ENCODE measurements around the gene P3H2. TPM values are rescaled to one million over a fixed set of nuclear protein-coding genes. Genes with fewer than 3 reads are reported as not detected.
"Not testable (repeated sequence)": the region's sequence is repeated elsewhere in the genome, so short reads cannot be mapped to it uniquely, and the experiment has no call there.

P3H2 gene
- total RNA-seq, 2 experiments from 2014 or later = not detected

DNA sequence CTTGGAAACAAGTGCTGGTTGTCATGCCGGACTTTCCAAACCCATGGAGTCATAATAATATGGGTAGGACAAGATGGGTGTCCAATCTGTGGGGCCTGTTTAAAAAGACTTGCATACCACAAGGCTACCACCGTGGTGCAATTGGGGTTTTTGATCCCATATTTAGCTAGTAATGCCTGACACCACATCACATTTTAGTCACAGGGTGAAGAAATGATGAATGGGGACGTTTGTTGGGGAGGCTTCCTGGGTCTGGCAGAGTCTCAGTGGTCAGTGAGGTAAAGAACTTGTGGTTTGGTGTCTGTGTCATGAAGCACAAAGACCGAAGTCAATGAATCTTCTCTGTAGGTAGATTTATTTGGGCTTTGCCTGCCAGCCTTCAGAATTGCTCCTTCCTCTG, 31.0 kb downstream of the P3H2 start:
- DNase-seq (no peak), ATAC-seq (no peak)
- H3K27ac Mint-ChIP-seq = no peak overlapping the region

DNA sequence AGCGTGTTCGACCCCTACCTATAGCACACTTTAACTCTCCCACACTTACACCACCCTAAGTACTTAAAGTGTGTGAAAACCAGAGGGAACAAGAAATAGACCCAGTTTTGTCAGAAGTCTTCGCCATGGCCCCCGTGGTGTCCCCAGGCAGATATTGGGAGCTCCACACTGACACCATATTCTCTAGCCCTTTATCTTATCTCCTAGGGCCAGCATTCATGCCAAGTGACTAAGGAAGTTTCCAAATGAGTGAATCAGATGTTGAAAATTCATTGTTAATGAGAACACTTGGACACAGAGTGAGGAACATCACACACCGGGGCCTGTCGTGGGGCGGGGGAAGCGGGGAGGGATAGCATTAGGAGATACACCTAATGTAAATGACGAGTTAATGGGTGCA, 31.8 kb downstream of the P3H2 start:
- ATAC-seq = no peak
- peaks cover 2% of the 10 kb centered on the region for H3K4me1 Mint-ChIP-seq
- no peaks in the 10 kb centered on the region for H3K9me3 Mint-ChIP-seq (ENCODE audit: low read depth)
- H3K27ac Mint-ChIP-seq = no peak overlapping the region
- peaks cover 7% of the 10 kb centered on the region for H3K27me3 Mint-ChIP-seq
- no peak for DNase-seq
- CTCF ChIA-PET = no interaction called here
- no peak overlapping the region for H3K4me3 Mint-ChIP-seq
- H3K36me3 Mint-ChIP-seq = no peaks in the 10 kb centered on the region

More for the DNA sequence above, 31.0 kb downstream of the P3H2 start:
- no peaks in the 10 kb centered on the region for H3K9me3 Mint-ChIP-seq (ENCODE audit: low read depth)
- peaks cover 7% of the 10 kb centered on the region for H3K27me3 Mint-ChIP-seq
- H3K4me3 Mint-ChIP-seq = no peak overlapping the region
- CTCF ChIA-PET = no interaction called here
- H3K36me3 Mint-ChIP-seq = no peaks in the 10 kb centered on the region
- peaks cover 2% of the 10 kb centered on the region for H3K4me1 Mint-ChIP-seq

DNA sequence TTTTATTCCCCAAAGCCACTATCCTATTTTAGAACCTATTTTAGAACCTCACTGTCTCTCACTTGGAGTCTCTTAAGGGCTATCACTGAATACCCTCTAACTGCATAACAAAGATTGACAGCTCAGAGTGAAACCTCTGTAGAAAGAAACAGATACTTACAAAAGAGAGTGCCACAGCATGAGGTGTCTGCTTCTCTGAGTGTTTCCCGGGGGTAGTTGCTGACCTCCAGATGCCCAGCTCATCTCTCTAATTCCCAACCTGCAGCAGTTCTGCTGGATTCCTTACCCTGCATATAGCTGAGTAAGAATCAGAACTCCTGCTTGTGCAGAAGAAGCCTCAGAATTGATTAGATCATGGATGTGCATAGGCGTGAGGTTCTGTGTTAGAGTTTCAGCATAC, 34.5 kb downstream of the P3H2 start:
- H3K36me3 Mint-ChIP-seq = no peaks in the 10 kb centered on the region
- ATAC-seq = no peak
- DNase-seq = no peak

DNA sequence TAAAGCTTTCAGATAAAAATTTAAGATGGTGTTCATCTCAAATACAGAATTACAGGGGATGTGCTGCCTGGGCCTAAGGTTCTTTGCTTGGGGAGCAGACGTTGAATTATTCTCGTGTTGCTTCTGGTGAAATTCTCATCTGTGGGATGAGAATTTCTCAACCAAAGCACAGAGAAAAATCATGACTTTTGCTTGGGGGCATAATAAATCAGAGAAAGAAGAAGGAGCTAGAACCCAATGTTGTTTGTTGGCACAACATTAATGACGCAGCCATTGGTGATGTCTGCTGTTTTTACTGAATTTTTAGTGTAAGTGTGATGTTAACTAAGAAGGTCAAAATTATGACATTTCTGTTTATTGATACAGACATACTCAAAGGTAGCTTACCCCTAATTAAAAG, 35.7 kb downstream of the P3H2 start:
- Mint-ChIP-seq H3K4me3 (no peak overlapping the region), H3K36me3 (no peaks in the 10 kb centered on the region), H3K27ac (no peak overlapping the region), H3K27me3 (peaks cover 4% of the 10 kb centered on the region), H3K9me3 (ENCODE audit: low read depth) (no peaks in the 10 kb centered on the region), H3K4me1 (peaks cover 2% of the 10 kb centered on the region)
- CTCF ChIA-PET = interaction anchor here (1.1 kb wide), 1 partner anchor 124 kb away, joined by 4 read pairs; no protein-coding TSS in a partner anchor
- ATAC-seq = no peak
- no peak for DNase-seq

More for the DNA sequence above, 34.5 kb downstream of the P3H2 start:
- CTCF ChIA-PET = no interaction called here
- H3K4me1 Mint-ChIP-seq = peaks cover 2% of the 10 kb centered on the region
- no peaks in the 10 kb centered on the region for H3K9me3 Mint-ChIP-seq (ENCODE audit: low read depth)
- H3K27ac Mint-ChIP-seq = no peak overlapping the region
- peaks cover 4% of the 10 kb centered on the region for H3K27me3 Mint-ChIP-seq
- no peak overlapping the region for H3K4me3 Mint-ChIP-seq

GRCh38 chr3:190083635-190084034, 37.1 kb downstream of the P3H2 start:
- ATAC-seq (no peak), DNase-seq (no peak)
- Mint-ChIP-seq H3K4me3 (no peak overlapping the region), H3K36me3 (no peaks in the 10 kb centered on the region), H3K27me3 (peaks cover 4% of the 10 kb centered on the region), H3K27ac (no peak overlapping the region), H3K9me3 (ENCODE audit: low read depth) (no peaks in the 10 kb centered on the region), H3K4me1 (no peaks in the 10 kb centered on the region)
- CTCF ChIA-PET = no interaction called here

DNA sequence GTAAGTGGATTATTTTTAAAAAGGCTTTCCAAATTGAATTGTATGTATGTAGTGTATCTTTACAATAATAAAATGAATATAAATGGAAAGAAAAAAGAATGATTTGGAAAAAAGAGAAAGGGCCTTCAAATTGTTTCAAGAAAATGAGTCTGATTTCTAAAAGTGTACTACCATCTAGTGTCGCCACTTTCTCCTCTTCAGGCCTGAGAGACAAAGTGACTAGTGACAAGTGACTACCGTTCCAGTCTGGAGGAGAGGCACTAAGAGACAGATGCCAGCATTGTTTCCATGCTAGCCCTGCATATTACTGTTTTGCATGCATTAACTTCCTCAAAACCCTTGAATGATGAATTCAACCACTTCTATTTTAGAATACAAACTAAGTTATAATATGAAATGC, 39.3 kb downstream of the P3H2 start:
- Mint-ChIP-seq H3K27ac (no peak overlapping the region), H3K27me3 (peaks cover 2% of the 10 kb centered on the region), H3K4me3 (no peak overlapping the region), H3K36me3 (no peaks in the 10 kb centered on the region), H3K9me3 (ENCODE audit: low read depth) (no peaks in the 10 kb centered on the region), H3K4me1 (no peaks in the 10 kb centered on the region)
- CTCF ChIA-PET = no interaction called here
- DNase-seq (no peak), ATAC-seq (no peak)

GRCh38 chr3:190079173-190079572, 41.5 kb downstream of the P3H2 start:
- H3K4me1 Mint-ChIP-seq; CTCF ChIA-PET; H3K27me3 Mint-ChIP-seq; H3K9me3 Mint-ChIP-seq (ENCODE audit: low read depth); H3K36me3 Mint-ChIP-seq; H3K4me3 Mint-ChIP-seq; DNase-seq; H3K27ac Mint-ChIP-seq; ATAC-seq: not testable (repeated sequence)

- no peak overlapping the region for H3K27ac Mint-ChIP-seq
- no peak for DNase-seq
- H3K9me3 Mint-ChIP-seq (ENCODE audit: low read depth) = no peaks in the 10 kb centered on the region
- no peak overlapping the region for H3K4me3 Mint-ChIP-seq
- ATAC-seq = no peak
- no peaks in the 10 kb centered on the region for H3K27me3 Mint-ChIP-seq
- H3K4me1 Mint-ChIP-seq = no peaks in the 10 kb centered on the region
- H3K36me3 Mint-ChIP-seq = no peaks in the 10 kb centered on the region
- CTCF ChIA-PET = no interaction called here
These were observed 43.2 kb downstream of the P3H2 start for GRCh38 chr3:190077395-190078045.

DNA sequence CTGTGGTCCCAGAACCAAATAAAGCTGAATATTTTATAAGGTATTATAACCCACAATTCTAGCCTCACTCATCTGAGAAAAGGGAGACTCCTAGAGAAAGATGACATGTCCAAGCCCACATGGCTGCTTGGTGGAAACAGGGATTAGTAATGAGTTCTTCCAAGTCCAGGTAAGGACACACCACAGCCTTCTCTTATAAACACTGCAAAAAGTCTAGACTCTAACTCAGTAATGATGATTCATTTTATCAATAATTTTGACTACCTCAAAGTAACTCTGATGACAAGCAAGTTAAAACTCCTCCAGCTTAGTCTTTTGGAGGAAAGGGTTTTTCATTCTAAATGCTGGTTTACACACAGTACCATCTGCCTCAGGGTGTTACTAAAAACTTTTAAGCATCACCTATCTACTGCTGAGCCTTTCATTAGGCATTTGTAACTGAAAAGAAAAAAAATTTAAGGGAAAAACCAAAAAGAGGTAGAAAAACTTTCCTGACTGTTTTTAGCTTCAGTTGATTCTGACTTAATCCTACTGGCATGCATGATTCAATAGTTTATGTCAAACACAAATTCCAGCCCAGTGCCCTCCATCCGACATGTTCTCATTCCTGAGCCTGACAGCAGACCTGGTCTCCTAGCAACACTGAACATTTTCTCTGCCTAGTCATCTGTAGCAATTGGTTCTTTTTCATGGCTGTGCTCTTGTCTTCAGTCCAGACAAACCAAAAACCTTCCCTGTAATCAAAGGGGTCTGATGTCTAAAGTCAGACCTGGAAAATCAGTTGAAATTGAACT, 43.9 kb downstream of the P3H2 start:
- no peak for DNase-seq
- H3K27me3 Mint-ChIP-seq = no peaks in the 10 kb centered on the region
- ATAC-seq = no peak
- H3K4me3 Mint-ChIP-seq = no peak overlapping the region
- no peaks in the 10 kb centered on the region for H3K36me3 Mint-ChIP-seq
- no peak overlapping the region for H3K27ac Mint-ChIP-seq
- no peaks in the 10 kb centered on the region for H3K9me3 Mint-ChIP-seq (ENCODE audit: low read depth)
- CTCF ChIA-PET = no interaction called here
- H3K4me1 Mint-ChIP-seq = no peaks in the 10 kb centered on the region

DNA sequence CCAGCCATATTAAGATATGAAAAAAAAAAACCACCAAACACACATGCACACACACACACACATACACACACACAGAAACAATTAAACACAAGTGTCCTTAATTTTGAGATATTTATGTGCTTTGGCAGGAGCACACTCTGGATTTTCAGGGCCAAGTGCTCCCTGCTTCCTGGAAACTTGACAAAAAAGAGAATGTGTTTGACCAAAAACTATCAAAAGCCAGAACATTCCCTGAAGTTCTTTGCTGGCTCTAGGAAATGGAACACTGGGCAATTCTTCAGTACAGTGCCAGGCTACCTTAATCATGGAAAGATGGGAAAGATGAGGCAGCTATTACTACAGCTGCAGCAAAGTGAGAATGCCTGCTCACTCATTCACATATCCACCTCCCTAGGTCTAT, 44.6 kb downstream of the P3H2 start:
- no peaks in the 10 kb centered on the region for H3K4me1 Mint-ChIP-seq
- H3K9me3 Mint-ChIP-seq (ENCODE audit: low read depth) = no peaks in the 10 kb centered on the region
- H3K27me3 Mint-ChIP-seq = no peaks in the 10 kb centered on the region
- no peaks in the 10 kb centered on the region for H3K36me3 Mint-ChIP-seq
- no peak overlapping the region for H3K27ac Mint-ChIP-seq
- DNase-seq (no peak), ATAC-seq (no peak)
- H3K4me3 Mint-ChIP-seq = no peak overlapping the region
- CTCF ChIA-PET = no interaction called here

DNA sequence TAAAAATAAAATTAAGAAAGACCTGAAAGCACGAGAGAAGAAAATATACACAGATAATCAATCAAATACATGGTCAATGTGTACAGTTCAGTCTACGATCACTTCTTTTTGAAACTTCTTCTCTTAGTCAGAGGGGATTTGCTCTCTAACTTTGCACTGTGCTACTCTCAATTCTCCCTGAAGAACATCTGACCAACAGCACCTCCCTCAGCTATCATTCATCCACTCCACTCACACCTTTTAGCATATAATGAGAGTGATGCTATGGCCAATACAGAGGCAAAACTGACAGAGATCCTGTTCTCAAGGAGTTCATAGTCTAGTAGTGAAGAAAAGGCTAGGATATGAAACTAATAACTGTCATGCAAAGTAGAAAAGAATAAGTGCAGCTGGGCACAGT, 45.9 kb downstream of the P3H2 start:
- ATAC-seq (no peak), DNase-seq (no peak)
- Mint-ChIP-seq H3K36me3 (no peaks in the 10 kb centered on the region), H3K27ac (no peak overlapping the region), H3K9me3 (ENCODE audit: low read depth) (no peaks in the 10 kb centered on the region), H3K4me3 (no peak overlapping the region), H3K27me3 (no peaks in the 10 kb centered on the region), H3K4me1 (no peaks in the 10 kb centered on the region)
- CTCF ChIA-PET = no interaction called here

DNA sequence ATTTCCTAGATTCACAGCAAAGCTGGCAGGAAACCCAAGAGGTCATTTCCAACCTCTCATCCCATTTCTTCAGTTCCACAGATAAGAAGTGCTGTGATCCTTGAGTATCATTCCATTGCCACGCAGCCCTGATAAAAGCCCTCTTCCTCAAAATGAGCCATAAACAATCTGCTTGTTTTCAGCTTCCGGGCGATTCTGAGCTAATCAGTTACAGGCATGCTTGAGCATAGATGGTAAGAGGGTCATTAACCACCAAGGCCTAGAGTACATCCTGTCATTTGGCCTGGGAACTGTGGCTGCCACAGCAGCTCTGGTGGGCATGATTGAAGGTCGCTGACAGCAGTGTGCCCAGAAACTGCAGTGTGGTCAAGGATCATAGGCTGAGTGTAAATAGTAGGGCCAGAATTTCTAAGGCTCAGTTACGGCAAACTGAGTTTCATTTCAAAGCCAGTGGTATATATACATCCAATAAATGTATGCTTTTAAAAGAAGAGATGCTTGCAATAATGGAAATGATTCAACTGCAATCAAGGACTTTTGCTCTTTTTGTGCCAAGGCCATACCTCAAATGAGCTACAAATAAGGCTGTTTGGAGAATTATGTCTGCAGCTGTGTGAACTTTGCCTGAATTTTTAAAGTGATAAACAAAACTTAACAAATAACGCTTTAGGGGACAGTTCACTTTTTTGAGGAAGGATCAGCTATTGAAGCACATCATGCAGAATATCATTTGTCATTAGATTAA, 47.3 kb downstream of the P3H2 start:
- no peak overlapping the region for H3K4me3 Mint-ChIP-seq
- no peaks in the 10 kb centered on the region for H3K27me3 Mint-ChIP-seq
- ATAC-seq (no peak), DNase-seq (no peak)
- CTCF ChIA-PET = no interaction called here
- no peaks in the 10 kb centered on the region for H3K9me3 Mint-ChIP-seq (ENCODE audit: low read depth)
- H3K4me1 Mint-ChIP-seq = no peaks in the 10 kb centered on the region
- no peaks in the 10 kb centered on the region for H3K36me3 Mint-ChIP-seq
- no peak overlapping the region for H3K27ac Mint-ChIP-seq

DNA sequence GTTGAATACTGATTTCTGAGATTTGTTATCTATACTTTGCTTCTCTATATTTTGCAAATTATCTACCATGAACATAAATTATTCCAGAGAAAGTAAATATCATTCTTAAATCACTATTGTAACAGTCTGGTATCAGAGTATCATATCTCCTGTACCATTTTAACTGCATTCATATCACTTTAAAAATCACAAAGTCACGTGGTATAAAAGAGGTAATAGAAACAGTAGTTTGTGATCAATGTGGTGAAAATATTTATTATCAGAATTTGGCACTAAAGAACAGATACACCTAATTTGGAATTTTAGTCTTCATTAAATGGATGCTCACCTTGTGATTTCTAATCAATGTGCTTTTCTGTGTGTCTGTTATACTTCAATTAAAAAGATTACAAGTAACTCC, 47.8 kb downstream of the P3H2 start:
- ATAC-seq = no peak
- no peaks in the 10 kb centered on the region for H3K4me1 Mint-ChIP-seq
- CTCF ChIA-PET = no interaction called here
- no peaks in the 10 kb centered on the region for H3K36me3 Mint-ChIP-seq
- no peak overlapping the region for H3K27ac Mint-ChIP-seq
- no peaks in the 10 kb centered on the region for H3K9me3 Mint-ChIP-seq (ENCODE audit: low read depth)
- H3K27me3 Mint-ChIP-seq = no peaks in the 10 kb centered on the region
- H3K4me3 Mint-ChIP-seq = no peak overlapping the region
- DNase-seq = no peak

DNA sequence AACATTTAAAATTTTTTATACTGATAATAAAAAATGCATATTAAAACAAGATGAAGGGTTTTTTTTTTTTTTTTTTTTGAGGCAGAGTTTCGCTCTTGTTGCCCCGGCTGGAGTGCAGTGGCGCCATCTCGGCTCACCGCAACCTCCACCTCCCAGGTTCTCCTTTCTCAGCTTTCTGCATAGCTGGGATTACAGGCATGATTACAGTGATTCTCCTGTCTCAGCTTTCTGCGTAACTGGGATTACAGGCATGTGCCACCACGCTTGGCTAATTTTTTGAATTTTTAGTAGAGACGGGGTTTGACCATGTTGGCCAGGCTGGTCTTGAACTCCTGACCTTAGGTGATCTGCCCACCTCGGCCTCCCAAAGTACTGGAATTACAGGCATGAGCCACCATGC, 48.8 kb downstream of the P3H2 start:
- H3K27ac Mint-ChIP-seq; H3K36me3 Mint-ChIP-seq; H3K9me3 Mint-ChIP-seq (ENCODE audit: low read depth); DNase-seq; H3K4me1 Mint-ChIP-seq; H3K27me3 Mint-ChIP-seq; CTCF ChIA-PET; H3K4me3 Mint-ChIP-seq; ATAC-seq: not testable (repeated sequence)
